ENCODE data around the gene RAB1B. TPM values are rescaled to one million over a fixed set of nuclear protein-coding genes. Genes with fewer than 3 reads are reported as not detected.

RAB1B gene
- total RNA-seq, 1 donor from 2014 or later, result 120 TPM

DNA sequence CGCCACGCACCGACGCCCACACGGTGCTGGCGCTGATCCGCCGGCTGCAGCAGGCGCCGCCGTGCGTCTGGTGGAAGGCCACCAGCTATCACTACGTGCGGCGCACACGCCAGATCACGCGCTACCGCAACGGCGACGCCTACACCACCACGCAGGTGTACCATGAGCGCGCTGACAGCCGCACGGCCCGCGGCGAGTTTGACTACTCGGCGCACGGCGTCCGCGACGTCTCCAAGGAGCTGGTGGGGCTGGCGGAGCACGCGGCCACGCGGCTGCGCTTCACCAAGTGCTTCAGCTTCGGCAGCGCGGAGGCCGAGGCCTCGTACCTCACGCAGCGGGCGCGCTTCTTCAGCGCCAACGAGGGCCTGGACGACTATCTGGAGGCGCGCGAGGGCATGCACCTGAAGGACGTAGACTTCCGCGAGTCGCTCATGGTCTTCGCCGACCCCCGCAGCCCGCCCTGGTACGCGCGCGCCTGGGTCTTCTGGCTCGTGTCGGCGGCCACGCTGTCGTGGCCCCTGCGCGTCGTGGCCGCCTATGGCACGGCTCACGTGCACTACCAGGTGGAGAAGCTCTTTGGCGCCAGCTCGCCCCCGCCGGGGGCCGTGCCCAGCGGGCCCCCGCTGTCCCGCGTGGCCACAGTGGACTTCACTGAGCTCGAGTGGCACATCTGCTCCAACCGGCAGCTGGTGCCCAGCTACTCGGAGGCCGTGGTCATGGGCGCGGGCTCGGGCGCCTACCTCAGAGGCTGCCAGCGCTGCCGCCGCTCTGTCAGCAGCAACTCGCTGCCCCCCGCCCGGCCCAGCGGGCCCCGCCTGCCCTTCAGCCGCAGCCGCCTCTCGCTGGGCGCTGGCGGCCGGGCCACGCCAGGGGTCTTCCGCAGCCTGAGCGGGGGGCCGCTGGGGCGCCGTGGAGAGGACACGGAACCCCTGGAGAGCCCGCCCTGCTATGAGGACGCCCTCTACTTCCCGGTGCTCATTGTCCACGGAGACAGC lies 26.5 kb downstream of the RAB1B start:
- DNase-seq (ENCODE audit: low read depth) (no peak), FAIRE-seq (no peak)
- peaks cover 40% of the 10 kb centered on the region for H3K27me3 Mint-ChIP-seq (ENCODE audit: low read depth, unreplicated experiment)
- Histone ChIP-seq H3K27ac (ENCODE audit: low read depth, low read length) (no peak overlapping the region), H3K4me3 (ENCODE audit: insufficient read depth, low read depth, low read length) (no peak overlapping the region), H3K4me2 (ENCODE audit: low read length) (no peak overlapping the region), H2AFZ (ENCODE audit: low read depth, low read length) (no peak overlapping the region), H3K27me3 (ENCODE audit: insufficient read depth, low read length) (peaks cover 31% of the 10 kb centered on the region), H4K20me1 (ENCODE audit: insufficient read depth, low read length) (no peaks in the 10 kb centered on the region), H3K79me2 (ENCODE audit: insufficient read depth, low read length) (no peaks in the 10 kb centered on the region), H3K4me1 (ENCODE audit: insufficient read depth, low read length) (peaks cover 1% of the 10 kb centered on the region), H3K9me3 (ENCODE audit: insufficient read depth, low read depth, low read length) (no peaks in the 10 kb centered on the region), H3K9ac (ENCODE audit: low read length) (no peak overlapping the region), H3K36me3 (ENCODE audit: insufficient read depth, low read length) (no peaks in the 10 kb centered on the region)
- no peaks in the 10 kb centered on the region for H3K9me3 Mint-ChIP-seq (ENCODE audit: unreplicated experiment)
- peaks cover 8% of the 10 kb centered on the region for H3K4me1 Mint-ChIP-seq (ENCODE audit: low read depth, unreplicated experiment)
- TF ChIP-seq CTCF (IDR thresholded peaks at IDR 0.05; ENCODE audit: insufficient read depth, low read depth, low read length) (no peak), EZH2 (IDR thresholded peaks at IDR 0.05; ENCODE audit: insufficient read depth, low read length) (no peak)
- H3K27ac Mint-ChIP-seq (ENCODE audit: unreplicated experiment), result no peak overlapping the region
- H3K36me3 Mint-ChIP-seq (ENCODE audit: low read depth, unreplicated experiment), result peaks cover 4% of the 10 kb centered on the region
- no peak overlapping the region for H3K4me3 Mint-ChIP-seq (ENCODE audit: unreplicated experiment)

DNA sequence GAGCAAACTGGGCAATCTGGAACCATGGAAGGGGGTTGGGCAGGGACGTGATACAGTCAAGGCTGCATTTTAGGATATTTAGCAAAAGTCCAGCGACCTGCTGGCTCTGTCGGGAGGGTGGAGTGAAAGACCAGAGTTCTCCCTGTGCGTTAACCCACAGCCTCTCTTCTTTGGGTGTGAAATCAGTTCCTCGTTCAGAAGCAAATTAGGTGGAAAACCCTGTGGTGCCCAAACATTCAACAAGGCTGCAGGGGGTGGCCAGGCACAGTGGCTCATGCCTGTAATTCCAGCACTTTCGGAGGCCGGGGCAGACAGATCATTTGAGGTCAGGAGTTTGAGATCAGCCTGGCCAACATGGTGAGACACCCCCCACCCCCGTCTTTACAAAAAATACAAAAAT lies 29.2 kb downstream of the RAB1B start:
- Histone ChIP-seq H3K4me3 (ENCODE audit: insufficient read depth, low read depth, low read length) (no peak overlapping the region), H4K20me1 (ENCODE audit: insufficient read depth, low read length) (no peaks in the 10 kb centered on the region), H3K27me3 (ENCODE audit: insufficient read depth, low read length) (peaks cover 20% of the 10 kb centered on the region), H2AFZ (ENCODE audit: low read depth, low read length) (no peak overlapping the region), H3K79me2 (ENCODE audit: insufficient read depth, low read length) (no peaks in the 10 kb centered on the region), H3K9me3 (ENCODE audit: insufficient read depth, low read depth, low read length) (no peaks in the 10 kb centered on the region), H3K4me2 (ENCODE audit: low read length) (no peak overlapping the region), H3K27ac (ENCODE audit: low read depth, low read length) (no peak overlapping the region), H3K4me1 (ENCODE audit: insufficient read depth, low read length) (no peaks in the 10 kb centered on the region), H3K9ac (ENCODE audit: low read length) (no peak overlapping the region), H3K36me3 (ENCODE audit: insufficient read depth, low read length) (no peaks in the 10 kb centered on the region)
- H3K27me3 Mint-ChIP-seq (ENCODE audit: low read depth, unreplicated experiment), result peaks cover 27% of the 10 kb centered on the region
- no peaks in the 10 kb centered on the region for H3K9me3 Mint-ChIP-seq (ENCODE audit: unreplicated experiment)
- H3K27ac Mint-ChIP-seq (ENCODE audit: unreplicated experiment), result no peak overlapping the region
- DNase-seq (ENCODE audit: low read depth) (no peak), FAIRE-seq (no peak)
- TF ChIP-seq CTCF (IDR thresholded peaks at IDR 0.05; ENCODE audit: insufficient read depth, low read depth, low read length) (no peak), EZH2 (IDR thresholded peaks at IDR 0.05; ENCODE audit: insufficient read depth, low read length) (no peak)
- H3K4me3 Mint-ChIP-seq (ENCODE audit: unreplicated experiment), result no peak overlapping the region
- peaks cover 2% of the 10 kb centered on the region for H3K36me3 Mint-ChIP-seq (ENCODE audit: low read depth, unreplicated experiment)
- peaks cover under 1% of the 10 kb centered on the region for H3K4me1 Mint-ChIP-seq (ENCODE audit: low read depth, unreplicated experiment)

- DNase-seq (ENCODE audit: low read depth) (no peak), FAIRE-seq (no peak)
- H3K4me1 ChIP-seq (ENCODE audit: insufficient read depth, low read length), result no peaks in the 10 kb centered on the region
- H3K4me2 ChIP-seq (ENCODE audit: low read length), result no peak overlapping the region
- peak overlapping the region; percentile 50 for H3K4me3 Mint-ChIP-seq (ENCODE audit: unreplicated experiment)
- H3K9ac ChIP-seq (ENCODE audit: low read length), result no peak overlapping the region
- no peak overlapping the region for H2AFZ ChIP-seq (ENCODE audit: low read depth, low read length)
- TF ChIP-seq CTCF (IDR thresholded peaks at IDR 0.05; ENCODE audit: insufficient read depth, low read depth, low read length), result no peak
- TF ChIP-seq EZH2 (IDR thresholded peaks at IDR 0.05; ENCODE audit: insufficient read depth, low read length), result no peak
- H3K4me3 ChIP-seq (ENCODE audit: insufficient read depth, low read depth, low read length), result no peak overlapping the region
- H3K27ac ChIP-seq (ENCODE audit: low read depth, low read length), result no peak overlapping the region
- H3K4me1 Mint-ChIP-seq (ENCODE audit: low read depth, unreplicated experiment), result no peaks in the 10 kb centered on the region
- no peaks in the 10 kb centered on the region for H3K9me3 Mint-ChIP-seq (ENCODE audit: unreplicated experiment)
- H3K36me3 Mint-ChIP-seq (ENCODE audit: low read depth, unreplicated experiment), result peaks cover 2% of the 10 kb centered on the region
- peaks cover 18% of the 10 kb centered on the region for H3K27me3 Mint-ChIP-seq (ENCODE audit: low read depth, unreplicated experiment)
- H3K27ac Mint-ChIP-seq (ENCODE audit: unreplicated experiment), result no peak overlapping the region
- H3K79me2 ChIP-seq (ENCODE audit: insufficient read depth, low read length), result no peaks in the 10 kb centered on the region
- H4K20me1 ChIP-seq (ENCODE audit: insufficient read depth, low read length), result no peaks in the 10 kb centered on the region
- no peaks in the 10 kb centered on the region for H3K36me3 ChIP-seq (ENCODE audit: insufficient read depth, low read length)
- no peaks in the 10 kb centered on the region for H3K9me3 ChIP-seq (ENCODE audit: insufficient read depth, low read depth, low read length)
- peaks cover 9% of the 10 kb centered on the region for H3K27me3 ChIP-seq (ENCODE audit: insufficient read depth, low read length)
These were observed 30.7 kb downstream of the RAB1B start for GRCh38 chr11:66299186-66299585.

Data from astrocyte (in vitro differentiated cells and primary cell).